ENCODE measurements around the gene CNOT2.

The CNOT2 gene, protein sequence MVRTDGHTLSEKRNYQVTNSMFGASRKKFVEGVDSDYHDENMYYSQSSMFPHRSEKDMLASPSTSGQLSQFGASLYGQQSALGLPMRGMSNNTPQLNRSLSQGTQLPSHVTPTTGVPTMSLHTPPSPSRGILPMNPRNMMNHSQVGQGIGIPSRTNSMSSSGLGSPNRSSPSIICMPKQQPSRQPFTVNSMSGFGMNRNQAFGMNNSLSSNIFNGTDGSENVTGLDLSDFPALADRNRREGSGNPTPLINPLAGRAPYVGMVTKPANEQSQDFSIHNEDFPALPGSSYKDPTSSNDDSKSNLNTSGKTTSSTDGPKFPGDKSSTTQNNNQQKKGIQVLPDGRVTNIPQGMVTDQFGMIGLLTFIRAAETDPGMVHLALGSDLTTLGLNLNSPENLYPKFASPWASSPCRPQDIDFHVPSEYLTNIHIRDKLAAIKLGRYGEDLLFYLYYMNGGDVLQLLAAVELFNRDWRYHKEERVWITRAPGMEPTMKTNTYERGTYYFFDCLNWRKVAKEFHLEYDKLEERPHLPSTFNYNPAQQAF

DNA sequence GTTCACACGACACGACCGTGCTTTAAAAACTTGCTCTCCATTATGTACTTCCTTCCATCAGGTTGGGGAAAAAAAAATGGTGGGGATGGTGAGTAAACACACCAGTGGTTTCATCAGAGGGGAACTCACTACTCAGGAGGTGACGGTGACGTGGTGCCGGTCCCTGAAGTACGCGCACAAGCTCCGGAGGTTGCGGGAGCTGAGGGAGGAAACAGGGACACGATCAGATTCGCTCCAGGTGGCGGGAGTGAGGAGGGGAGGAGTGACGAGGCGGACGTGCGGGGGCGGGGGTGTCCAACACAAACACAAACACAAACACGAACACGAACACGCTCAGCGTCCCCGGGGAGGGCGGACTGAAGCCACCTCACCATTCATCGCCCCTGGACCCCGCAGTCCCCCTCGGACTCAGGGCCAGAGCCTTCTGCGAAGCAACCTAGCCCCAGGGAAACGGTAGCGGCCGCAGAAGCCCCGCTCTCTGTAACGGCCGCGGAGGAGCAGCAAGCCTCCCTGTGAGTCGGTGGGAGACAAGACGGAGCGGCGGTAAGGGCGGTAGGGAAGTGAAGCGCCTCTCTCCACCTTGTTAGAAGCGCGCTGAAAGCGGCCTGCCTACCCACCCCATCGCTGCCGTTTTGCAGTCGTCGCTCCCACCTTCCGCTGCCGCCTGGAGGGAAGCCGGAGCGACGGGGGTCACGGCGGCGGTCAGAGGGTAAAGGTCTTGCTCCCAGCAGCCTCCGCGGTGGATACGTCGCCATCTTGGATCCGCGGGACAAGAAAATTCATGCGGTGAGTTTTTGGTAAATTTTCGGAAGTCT, at the start of gene CNOT2:
TSS of gene CNOT2 (plus strand) at position 739 of the 815 bp plus-strand sequence. CDS start 34,794 bp downstream, outside the sequence.
- peak; percentile 82 to 89 for DNase-seq

DNA sequence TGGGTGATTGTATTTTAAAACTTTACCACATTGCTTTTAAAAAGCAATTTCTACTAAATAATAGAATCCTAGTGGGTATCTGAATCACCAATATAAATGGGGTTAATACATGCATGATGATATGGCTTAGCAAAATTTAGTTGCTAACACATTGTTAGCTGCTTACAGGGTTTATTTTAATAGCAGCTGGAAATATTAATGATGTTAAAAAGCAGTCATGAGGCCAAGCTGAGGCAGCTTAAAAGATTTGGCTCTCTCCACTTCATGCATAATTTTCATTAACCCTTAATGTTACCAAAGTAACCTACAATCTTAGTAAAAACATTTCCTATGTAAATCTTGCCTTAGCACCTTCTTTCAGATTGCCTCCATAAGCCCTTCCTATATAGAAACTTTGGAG, 49.2 kb upstream of the CNOT2 start:
- no peak for DNase-seq

DNA sequence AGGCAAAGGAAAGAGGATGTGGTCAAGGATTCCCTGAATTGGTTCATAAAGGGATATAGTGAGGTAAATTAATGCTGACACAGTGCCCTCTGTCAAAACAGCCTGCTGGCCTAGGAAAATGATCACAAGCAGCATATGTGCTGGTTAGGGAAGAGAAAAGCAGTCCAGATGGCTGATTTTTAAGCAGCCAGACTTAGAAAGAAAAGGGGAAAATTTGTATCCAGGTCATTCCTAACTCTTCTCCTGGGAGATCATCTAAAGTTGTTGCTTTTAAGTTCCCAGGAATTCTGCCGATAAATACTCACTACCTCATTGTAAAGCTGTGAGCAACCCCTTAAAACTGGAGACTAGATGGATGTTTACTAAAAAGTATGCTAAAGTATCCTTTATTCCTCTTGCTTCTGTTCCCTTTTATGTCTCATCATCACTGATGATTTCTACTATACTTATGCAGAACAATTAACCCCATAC, 46.4 kb upstream of the CNOT2 start:
- DNase-seq, result no peak

GRCh38 chr12:70197345-70197744, 45.9 kb upstream of the CNOT2 start:
- DNase-seq, result no peak

- no peak for DNase-seq
These were observed 29.5 kb upstream of the CNOT2 start for GRCh38 chr12:70213707-70214106.

- DNase-seq, result no peak
These were observed 28.1 kb upstream of the CNOT2 start for GRCh38 chr12:70214972-70215617.

DNA sequence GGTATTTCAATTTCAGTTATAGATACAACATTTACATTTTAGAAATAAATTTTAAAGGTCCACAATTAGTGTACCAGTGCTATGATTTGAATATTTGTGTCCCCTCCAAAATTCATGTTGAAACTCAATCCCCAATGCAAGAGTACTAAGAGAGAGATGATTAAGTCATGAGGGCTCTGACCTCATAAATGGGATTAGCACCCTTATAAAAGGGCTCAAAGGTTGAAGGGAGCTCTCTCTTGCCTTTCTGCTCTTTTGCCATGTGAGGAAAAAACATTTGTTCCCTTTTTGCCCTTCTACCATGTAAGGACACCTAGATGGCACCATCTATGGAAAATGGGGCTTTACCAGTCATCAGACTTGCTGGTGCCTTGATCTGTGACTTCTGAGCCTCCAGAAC, 25.8 kb upstream of the CNOT2 start:
- DNase-seq, result no peak

DNA sequence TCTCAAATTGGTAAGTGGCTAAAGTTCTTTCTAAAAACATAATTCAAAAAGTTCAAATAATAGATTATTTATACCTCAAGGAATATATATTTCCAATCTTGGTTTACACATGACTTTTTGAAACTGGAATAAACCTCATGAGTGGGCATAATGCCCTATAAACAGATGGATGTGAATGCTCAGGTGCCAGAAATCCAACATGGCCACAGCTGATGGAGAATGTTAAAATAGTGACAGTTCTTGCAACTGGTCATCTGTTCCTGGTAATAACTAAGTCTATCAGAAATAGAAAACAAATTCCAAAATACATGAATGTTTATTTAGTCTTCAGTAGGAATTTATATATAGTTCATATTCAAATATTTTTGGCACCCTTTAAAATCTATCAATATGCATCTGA, 21.6 kb upstream of the CNOT2 start:
- DNase-seq, result no peak

DNA sequence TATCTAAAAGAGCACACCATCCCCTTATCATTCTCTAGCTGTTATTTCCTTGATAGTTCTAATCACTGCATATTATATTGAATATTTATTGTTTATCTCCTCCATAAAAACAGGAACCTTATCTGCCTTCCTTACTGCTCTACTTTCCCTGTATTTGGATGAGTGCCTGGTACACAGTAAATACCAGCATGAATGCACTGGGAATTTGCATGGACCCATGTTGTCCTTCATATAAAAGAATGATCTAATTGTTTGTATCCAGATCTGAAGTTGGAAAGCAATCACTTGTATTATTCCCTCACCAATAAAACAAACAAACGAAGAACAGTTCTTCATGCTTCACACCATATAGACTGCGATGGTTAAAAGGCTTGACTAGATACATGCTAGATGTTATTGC, 15.3 kb upstream of the CNOT2 start:
- no peak for DNase-seq

DNA sequence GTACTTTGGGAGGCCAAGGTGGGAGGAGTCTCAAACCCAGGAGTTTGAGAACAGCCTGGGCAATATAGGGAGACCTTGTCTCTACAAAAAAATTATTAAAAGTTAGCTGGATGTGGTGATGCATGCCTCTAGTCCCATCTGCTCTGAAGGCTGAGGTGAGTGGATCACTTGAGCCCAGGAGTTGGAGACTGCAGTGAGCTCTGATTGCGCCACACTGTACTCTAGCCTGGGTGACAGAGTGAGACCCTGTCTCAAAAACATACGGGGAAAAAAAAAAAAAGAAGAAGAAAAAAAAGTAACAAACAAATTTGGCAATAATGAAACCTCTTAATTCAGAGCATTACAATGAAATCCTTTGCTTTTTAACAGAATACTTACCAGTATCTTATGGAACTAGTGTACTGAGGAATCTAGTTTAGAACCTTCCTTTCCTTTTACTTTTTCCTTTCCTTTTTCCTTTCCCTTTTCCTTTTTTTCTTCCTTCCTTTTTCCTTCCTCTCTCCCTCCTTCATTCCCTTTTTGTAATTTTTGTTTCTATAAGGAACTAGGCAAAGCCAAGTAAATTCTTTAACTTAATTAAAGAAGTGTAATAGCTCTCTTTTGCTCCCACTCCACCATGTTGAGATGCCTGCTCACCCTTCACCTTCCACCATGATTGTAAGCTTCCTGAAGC, 12.2 kb upstream of the CNOT2 start:
- DNase-seq, result no peak

GRCh38 chr12:70236990-70237389, 6.2 kb upstream of the CNOT2 start:
- DNase-seq, result no peak

GRCh38 chr12:70240673-70241072, 2.6 kb upstream of the CNOT2 start:
- DNase-seq, result no peak

- DNase-seq, result no peak
These were observed 1.4 kb upstream of the CNOT2 start for GRCh38 chr12:70241845-70242244.

DNA sequence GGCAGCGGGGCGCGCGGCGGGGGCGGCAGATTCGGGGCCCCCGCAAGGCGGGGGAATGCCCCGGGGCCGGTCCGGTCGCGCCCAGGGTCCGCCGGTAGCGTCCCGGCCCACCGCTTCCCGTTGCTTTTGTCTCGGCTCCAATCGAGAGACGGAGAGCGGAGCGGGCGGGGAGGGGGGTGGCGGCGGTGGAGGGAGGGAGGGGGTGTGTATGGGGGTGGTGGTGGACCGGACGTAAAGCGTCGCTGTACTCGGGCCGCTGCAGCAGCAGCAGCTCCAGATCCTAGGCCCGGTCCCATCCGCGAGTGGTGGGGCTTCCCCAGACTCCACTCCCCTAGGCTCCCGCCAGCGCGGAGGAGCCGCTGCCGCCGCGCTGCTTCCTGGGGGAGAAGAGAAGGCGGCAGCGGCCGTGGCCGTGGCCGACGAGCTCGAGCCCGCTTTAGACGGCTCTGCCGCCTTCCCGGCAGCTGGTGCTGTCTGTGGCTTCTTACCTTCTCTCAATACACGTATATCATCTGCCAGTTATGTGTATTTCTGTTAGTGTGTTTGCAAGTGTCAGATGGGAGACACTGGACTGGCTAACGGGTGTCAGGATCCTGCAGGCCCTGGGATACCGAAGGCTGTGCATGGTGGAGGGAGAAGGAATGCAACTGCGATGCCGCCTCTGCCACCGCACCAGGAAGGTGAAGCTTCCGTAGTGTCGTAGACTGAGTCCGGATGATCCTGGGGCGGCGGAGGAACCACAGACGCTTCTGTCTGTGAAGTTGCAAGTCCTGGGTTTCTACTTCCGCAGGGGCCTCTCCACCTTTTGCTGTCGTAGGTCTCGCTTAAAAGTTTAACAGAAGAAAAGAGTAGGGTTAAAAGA, 508 bp downstream of the CNOT2 start:
- DNase-seq, result peak; percentile 47 to 66

DNA sequence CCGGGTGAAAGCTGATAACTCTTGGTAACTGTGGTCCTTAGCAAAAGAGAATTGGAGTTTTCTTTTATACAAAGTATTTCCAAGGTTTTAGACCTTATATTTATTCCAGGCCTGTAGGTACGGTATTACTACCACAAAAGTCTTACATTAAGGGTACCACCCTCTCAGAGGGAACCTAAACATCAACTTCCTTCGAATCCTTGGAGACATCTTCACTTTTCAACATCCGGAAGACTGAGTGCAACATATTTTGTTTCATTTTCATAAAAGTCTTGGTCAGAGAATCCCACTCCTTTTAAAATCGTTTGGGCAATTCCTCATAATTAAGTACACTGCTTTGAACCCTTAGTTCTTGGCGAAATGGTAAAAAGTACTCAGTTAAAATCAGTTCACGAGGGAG, 1.2 kb downstream of the CNOT2 start:
- no peak for DNase-seq

DNA sequence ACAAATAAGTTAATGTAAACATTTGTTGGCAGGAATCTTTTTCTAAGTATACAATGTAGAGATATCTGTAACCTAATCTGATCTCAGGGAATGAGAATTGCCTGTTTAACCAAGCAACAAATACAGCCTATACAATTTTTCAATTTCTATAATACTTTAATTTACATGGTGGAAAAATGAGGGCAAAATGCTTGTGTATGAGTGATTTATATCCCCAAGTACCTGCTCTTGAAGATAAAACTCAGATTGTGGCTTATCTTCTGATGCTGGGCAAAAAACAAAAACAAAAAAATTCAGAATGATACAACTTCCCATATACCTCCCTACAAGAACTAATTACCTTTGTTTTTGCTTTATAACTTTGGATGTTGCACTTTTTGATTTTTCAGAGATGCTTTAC, 2.2 kb downstream of the CNOT2 start:
- no peak for DNase-seq

GRCh38 chr12:70246580-70246979, 3.3 kb downstream of the CNOT2 start:
- no peak for DNase-seq

DNA sequence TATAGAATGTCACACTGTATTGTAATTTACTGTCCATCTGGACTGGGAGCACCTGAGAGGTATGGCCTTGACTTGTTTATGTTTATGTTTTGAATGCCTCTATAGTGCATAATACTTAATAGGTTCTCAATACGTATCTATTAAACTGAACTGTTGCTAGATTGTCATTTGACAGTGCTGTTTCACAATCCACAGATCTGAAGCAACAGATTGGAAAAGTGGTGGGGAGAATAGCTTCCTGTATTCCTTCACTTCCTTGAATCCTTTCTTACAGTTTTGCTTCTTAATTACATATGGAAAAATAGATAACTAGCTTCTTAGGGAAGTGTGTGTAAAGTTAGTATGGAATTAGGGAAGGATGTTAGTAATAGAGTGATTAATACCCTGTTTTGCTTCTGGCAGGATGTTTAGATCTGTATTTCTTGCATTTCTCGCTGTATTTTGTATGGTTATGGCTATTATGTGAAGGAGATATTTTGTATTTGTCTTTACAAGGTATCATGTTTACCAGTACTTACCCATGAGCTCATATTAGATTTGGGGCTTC, 4.5 kb downstream of the CNOT2 start:
- no peak for DNase-seq

DNA sequence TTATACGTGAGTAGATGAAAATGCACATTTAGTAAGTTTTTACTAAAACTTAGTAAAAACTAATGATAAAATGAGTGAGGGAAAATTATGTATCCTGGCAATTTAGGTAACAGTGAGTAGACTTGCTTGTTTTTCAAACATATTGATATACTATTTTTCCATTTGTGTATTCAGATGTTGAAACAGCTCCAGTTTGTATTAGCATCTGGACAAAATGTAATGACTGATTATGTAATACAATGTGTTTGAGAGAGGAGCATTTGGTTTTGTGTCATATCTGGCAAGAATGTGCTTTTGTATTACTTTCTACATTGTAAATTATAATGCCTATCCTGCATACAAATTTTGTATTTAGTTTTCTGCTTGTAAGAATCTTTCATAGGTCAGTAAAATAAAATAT, 5.6 kb downstream of the CNOT2 start:
- DNase-seq, result no peak

GRCh38 chr12:70249903-70250302, 6.7 kb downstream of the CNOT2 start:
- DNase-seq, result no peak

DNA sequence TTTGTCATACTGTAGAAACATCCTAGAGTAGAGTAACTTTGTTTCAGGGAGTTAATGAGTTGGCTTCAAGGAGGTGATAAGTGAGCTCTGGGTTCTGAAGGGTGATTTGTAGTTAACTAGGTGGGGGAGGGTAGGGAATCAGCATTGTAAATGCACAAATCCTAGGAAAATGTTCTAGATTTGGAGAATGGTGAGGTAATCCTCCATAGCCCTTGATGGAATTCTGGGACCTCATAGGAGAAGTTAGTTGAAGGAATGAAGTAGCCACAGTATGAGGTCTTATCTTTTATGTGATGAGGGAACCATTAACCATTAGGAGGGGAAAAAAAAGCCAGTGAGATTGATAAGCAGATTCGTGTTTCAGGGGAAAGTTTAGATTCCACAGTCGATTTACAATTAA, 8.0 kb downstream of the CNOT2 start:
- no peak for DNase-seq

All from Kasumi-1 (cell line).